Colonic mucosa (tissue), 4 donors: Measurements from ENCODE around the gene SPTLC2. TPM values are rescaled to one million over a fixed set of nuclear protein-coding genes. Genes with fewer than 3 reads are reported as not detected.

Source experiments
- DNase-seq: peaks from one replicate; pipeline ENCODE4 v3.0.0-alpha.2; 2020
- H3K27ac ChIP-seq: fragments of 200-600 bp; one replicate; pipeline ENCODE4 v1.8.0; 2021
- H3K27me3 ChIP-seq: fragments of 200-600 bp; one replicate; pipeline ENCODE4 v1.8.0; 2021
- H3K36me3 ChIP-seq: fragments of 200-600 bp; one replicate; pipeline ENCODE4 v1.8.0; 2021
- H3K4me1 ChIP-seq: fragments of 200-600 bp; one replicate; pipeline ENCODE4 v1.8.0; 2021; ENCODE audit warnings: mild to moderate bottlenecking
- H3K4me3 ChIP-seq: fragments of 200-600 bp; one replicate; pipeline ENCODE4 v1.8.0; 2021
- H3K9ac ChIP-seq, 2 donors: one replicate each; pipeline ENCODE4 v1.7.0; 2013; ENCODE audit warnings: control low read depth in 2 of 2, low read depth in 2 of 2, low read length in 2 of 2
- H3K9me3 ChIP-seq: fragments of 200-600 bp; one replicate; pipeline ENCODE4 v1.8.0; 2021
- CTCF ChIP-seq: fragments of 200-600 bp; IDR thresholded peaks from one replicate; pipeline ENCODE4 v1.8.0; 2022; ENCODE audit warnings: antibody characterized with exemption, mild to moderate bottlenecking
- intact Hi-C: fragments of 100-400 bp; cut with DNase I; formaldehyde crosslinking; loops from one replicate; pipeline ENCODE4 v1.14.1; 2022
- total RNA-seq, 2 donors: library from RNA; stranded (reverse); fragmentation: NEBNext Ultra II Directional in 1 of 2; extraction: Animal tissue kit (Norgen Biotek cat#: 25700) in 1 of 2; gene quantifications; one replicate each; pipeline ENCODE4 v1.2.1, GENCODE V29; 2021
- donor health status: healthy.
- donor health status: DM: no; HTN: no; CAD: no.
- donor health status: DM: no; HTN: no; CAD: no.

SPTLC2 gene
- total RNA-seq, 2 donors from 2014 or later: 68.3 to 70.1 TPM

DNA sequence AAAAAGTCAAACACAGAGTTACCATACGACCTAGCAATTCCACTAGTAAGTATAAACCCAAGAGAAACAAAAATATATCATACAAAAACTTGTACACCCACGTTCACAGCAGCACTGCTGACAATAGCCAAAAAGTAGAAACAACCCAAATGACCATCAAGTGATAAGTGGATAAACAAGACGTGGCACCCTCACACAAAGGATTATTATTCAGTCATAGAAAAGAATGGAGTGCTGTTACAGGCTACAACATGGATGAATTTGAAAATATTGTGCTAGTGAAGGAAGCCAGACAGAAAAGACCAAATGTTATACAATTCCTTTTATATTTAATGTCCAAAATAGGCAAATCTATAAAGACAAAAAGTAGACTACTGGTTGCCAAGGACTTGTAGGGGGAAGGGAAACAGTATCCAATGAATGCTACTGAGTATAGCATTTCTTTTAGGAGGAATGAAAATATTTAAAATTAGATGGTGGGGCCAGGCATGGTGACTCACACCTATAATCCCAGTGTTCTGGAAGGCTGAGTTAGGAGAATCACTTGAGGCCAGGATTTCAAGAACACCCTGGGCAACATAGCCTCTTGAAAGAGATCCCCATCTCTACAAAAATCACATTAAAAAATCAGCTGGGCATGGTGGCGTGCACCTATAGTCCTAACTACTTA is 41.9 kb downstream of the SPTLC2 start:
- Histone ChIP-seq H3K36me3 (no peaks in the 10 kb centered on the region), H3K27ac (no peak overlapping the region), H3K27me3 (no peaks in the 10 kb centered on the region), H3K9ac (no peak overlapping the region), H3K4me3 (no peak overlapping the region), H3K4me1 (no peaks in the 10 kb centered on the region), H3K9me3 (no peaks in the 10 kb centered on the region)
- intact Hi-C loops: no loop called here
- no peak for TF ChIP-seq CTCF
- no peak for DNase-seq

DNA sequence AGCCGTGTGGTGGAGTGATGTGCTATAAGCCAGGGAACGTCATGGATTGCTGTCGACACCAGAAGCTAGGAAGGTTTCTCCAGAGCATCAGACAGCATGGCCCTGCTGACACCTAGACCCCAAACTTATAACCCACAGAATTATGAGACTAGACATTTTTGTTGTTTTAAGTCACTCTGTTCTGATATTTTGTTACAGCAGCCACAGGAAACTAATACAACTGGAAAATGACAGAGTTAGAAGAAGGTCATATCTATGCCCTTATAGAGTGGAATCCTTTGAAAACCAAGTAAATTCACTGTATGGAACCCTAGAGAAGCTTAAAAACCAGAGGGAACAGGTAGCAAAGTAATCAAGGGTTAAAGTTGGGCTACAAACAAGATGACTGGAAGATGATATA is 42.5 kb downstream of the SPTLC2 start:
- no peak for TF ChIP-seq CTCF
- intact Hi-C loops: no loop called here
- Histone ChIP-seq H3K9ac (no peak overlapping the region), H3K4me3 (no peak overlapping the region), H3K9me3 (no peaks in the 10 kb centered on the region), H3K27me3 (no peaks in the 10 kb centered on the region), H3K36me3 (no peaks in the 10 kb centered on the region), H3K27ac (no peak overlapping the region), H3K4me1 (no peaks in the 10 kb centered on the region)
- DNase-seq: no peak

GRCh38 chr14:77570706-77571268 is 45.6 kb downstream of the SPTLC2 start:
- intact Hi-C loops: no loop called here
- no peak overlapping the region for H3K4me3 ChIP-seq
- no peak for DNase-seq
- H3K36me3 ChIP-seq: no peaks in the 10 kb centered on the region
- H3K27ac ChIP-seq: no peak overlapping the region
- no peaks in the 10 kb centered on the region for H3K9me3 ChIP-seq
- H3K9ac ChIP-seq: no peak overlapping the region
- TF ChIP-seq CTCF: no peak
- H3K27me3 ChIP-seq: no peaks in the 10 kb centered on the region
- H3K4me1 ChIP-seq: no peaks in the 10 kb centered on the region

DNA sequence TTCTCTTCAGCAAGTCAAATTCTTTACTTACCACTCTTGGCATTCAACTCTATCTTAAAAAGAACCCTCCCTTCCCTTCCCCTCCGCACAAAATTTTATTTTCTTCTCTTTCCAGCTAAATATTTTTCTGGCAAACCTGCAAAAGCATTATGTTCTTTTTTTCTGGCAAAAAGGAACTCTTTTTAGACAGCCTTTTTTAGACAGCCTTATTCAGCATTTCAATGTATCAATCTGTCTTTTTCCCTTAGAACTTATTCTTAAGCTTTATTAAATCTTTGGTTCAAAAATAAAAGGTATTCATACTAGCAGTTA is 50.5 kb downstream of the SPTLC2 start:
- Histone ChIP-seq H3K36me3 (no peaks in the 10 kb centered on the region), H3K9me3 (no peaks in the 10 kb centered on the region)

DNA sequence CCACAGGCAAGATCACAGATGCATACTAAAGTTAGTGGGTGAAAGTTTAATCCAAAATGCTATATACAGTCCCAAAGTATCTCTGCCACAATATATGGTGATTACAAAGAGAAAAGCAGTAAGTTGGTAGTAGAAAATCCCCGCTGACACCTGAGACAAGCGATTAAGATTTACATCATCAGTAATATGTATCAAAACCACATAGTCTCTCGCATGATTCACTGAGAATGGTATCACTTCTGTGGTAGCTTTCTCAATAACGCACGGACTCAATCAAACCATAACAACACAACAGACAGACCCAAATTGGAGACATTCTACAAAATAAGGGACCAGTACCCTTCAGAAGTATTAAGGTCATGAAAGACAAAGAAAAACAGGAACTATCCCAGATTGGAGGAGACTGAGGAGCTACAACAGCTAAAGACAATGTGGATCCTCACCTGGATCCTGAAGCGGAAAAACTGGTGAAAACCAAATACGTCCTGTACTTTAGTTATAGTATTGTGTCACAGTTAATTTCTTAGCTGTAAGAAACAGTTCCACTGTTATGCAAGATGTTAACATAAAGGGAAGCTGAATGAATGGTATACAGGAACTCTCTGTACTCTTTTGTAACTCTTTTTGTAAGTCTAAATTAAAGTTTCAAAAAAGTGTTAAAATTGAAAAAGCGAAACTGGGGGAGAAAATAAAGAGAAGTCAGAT is 51.0 kb downstream of the SPTLC2 start:
- no peaks in the 10 kb centered on the region for H3K36me3 ChIP-seq

More for the DNA sequence above, 50.5 kb downstream of the SPTLC2 start:
- no peak for TF ChIP-seq CTCF
- intact Hi-C loops: no loop called here
- H3K27ac ChIP-seq: no peak overlapping the region
- no peak overlapping the region for H3K4me3 ChIP-seq
- no peaks in the 10 kb centered on the region for H3K27me3 ChIP-seq
- H3K9ac ChIP-seq: no peak overlapping the region
- DNase-seq: no peak
- no peaks in the 10 kb centered on the region for H3K4me1 ChIP-seq

More for the DNA sequence above, 51.0 kb downstream of the SPTLC2 start:
- Histone ChIP-seq H3K27ac (no peak overlapping the region), H3K27me3 (no peaks in the 10 kb centered on the region), H3K4me1 (no peaks in the 10 kb centered on the region), H3K4me3 (no peak overlapping the region), H3K9ac (no peak overlapping the region), H3K9me3 (no peaks in the 10 kb centered on the region)
- no peak for DNase-seq
- intact Hi-C loops: no loop called here
- TF ChIP-seq CTCF: no peak
